Measurements from ENCODE around the gene BNIPL. TPM values are rescaled to one million over a fixed set of nuclear protein-coding genes. Genes with fewer than 3 reads are reported as not detected.
A peak's percentile ranks its signal among the peaks of the same experiment; 100 is the strongest.

BNIPL gene
- total and polyA plus RNA-seq, 2 of the 13 experiments (the other 11 are each of a cell fraction or from before 2014, with no cell fraction given) = 0.40 to 1.1 TPM

DNA sequence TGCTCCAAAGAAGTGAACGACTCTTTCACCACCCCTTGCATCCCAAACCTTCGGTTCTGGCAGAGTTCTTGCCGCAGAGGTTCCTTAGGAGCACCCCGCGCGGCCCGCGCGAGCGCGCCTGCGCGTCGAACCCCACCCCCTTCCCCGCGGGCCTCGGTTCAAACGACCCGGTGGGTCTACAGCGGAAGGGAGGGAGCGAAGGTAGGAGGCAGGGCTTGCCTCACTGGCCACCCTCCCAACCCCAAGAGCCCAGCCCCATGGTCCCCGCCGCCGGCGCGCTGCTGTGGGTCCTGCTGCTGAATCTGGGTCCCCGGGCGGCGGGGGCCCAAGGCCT lies 11.2 kb downstream of the BNIPL start, which contains the start of gene C1orf56 (continued):
- TF ChIP-seq CHCHD3 (CRISPR knock-in tag; IDR thresholded peaks at IDR 0.05) (no peak), BHLHE40 (IDR thresholded peaks at IDR 0.05; ENCODE audit: low read length) (no peak), ZNF564 (CRISPR knock-in tag; IDR thresholded peaks at IDR 0.05) (peak; percentile 71; the same call in 1 of the 2 replicates), SKI (IDR thresholded peaks at IDR 0.05; ENCODE audit: partially characterized antibody) (no peak), CEBPB (IDR thresholded peaks at IDR 0.05; ENCODE audit: borderline replicate concordance, low read depth, low read length) (no peak), HNRNPUL1 (IDR thresholded peaks at IDR 0.05; ENCODE audit: low read depth, low read length) (no peak), SIX4 (CRISPR knock-in tag; IDR thresholded peaks at IDR 0.05) (no peak), ZNF766 (CRISPR knock-in tag; IDR thresholded peaks at IDR 0.05; ENCODE audit: borderline replicate concordance) (no peak), CENPT (CRISPR knock-in tag; IDR thresholded peaks at IDR 0.05; ENCODE audit: low read depth) (no peak)
- TF ChIP-seq, protein P1, sequence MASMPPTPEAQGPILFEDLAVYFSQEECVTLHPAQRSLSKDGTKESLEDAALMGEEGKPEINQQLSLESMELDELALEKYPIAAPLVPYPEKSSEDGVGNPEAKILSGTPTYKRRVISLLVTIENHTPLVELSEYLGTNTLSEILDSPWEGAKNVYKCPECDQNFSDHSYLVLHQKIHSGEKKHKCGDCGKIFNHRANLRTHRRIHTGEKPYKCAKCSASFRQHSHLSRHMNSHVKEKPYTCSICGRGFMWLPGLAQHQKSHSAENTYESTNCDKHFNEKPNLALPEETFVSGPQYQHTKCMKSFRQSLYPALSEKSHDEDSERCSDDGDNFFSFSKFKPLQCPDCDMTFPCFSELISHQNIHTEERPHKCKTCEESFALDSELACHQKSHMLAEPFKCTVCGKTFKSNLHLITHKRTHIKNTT (CRISPR knock-in tag; IDR thresholded peaks at IDR 0.05) = no peak
- TF ChIP-seq, protein P2, sequence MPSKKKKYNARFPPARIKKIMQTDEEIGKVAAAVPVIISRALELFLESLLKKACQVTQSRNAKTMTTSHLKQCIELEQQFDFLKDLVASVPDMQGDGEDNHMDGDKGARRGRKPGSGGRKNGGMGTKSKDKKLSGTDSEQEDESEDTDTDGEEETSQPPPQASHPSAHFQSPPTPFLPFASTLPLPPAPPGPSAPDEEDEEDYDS (CRISPR knock-in tag; IDR thresholded peaks at IDR 0.05) = peak; percentile 18; the same call in 1 of the 2 replicates
- TF ChIP-seq, protein P3, sequence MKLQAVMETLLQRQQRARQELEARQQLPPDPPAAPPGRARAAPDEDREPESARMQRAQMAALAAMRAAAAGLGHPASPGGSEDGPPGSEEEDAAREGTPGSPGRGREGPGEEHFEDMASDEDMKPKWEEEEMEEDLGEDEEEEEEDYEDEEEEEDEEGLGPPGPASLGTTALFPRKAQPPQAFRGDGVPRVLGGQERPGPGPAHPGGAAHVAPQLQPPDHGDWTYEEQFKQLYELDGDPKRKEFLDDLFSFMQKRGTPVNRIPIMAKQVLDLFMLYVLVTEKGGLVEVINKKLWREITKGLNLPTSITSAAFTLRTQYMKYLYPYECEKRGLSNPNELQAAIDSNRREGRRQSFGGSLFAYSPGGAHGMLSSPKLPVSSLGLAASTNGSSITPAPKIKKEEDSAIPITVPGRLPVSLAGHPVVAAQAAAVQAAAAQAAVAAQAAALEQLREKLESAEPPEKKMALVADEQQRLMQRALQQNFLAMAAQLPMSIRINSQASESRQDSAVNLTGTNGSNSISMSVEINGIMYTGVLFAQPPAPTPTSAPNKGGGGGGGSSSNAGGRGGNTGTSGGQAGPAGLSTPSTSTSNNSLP (IDR thresholded peaks at IDR 0.05; ENCODE audit: low read depth, low read length) = no peak
- TF ChIP-seq, protein P4, sequence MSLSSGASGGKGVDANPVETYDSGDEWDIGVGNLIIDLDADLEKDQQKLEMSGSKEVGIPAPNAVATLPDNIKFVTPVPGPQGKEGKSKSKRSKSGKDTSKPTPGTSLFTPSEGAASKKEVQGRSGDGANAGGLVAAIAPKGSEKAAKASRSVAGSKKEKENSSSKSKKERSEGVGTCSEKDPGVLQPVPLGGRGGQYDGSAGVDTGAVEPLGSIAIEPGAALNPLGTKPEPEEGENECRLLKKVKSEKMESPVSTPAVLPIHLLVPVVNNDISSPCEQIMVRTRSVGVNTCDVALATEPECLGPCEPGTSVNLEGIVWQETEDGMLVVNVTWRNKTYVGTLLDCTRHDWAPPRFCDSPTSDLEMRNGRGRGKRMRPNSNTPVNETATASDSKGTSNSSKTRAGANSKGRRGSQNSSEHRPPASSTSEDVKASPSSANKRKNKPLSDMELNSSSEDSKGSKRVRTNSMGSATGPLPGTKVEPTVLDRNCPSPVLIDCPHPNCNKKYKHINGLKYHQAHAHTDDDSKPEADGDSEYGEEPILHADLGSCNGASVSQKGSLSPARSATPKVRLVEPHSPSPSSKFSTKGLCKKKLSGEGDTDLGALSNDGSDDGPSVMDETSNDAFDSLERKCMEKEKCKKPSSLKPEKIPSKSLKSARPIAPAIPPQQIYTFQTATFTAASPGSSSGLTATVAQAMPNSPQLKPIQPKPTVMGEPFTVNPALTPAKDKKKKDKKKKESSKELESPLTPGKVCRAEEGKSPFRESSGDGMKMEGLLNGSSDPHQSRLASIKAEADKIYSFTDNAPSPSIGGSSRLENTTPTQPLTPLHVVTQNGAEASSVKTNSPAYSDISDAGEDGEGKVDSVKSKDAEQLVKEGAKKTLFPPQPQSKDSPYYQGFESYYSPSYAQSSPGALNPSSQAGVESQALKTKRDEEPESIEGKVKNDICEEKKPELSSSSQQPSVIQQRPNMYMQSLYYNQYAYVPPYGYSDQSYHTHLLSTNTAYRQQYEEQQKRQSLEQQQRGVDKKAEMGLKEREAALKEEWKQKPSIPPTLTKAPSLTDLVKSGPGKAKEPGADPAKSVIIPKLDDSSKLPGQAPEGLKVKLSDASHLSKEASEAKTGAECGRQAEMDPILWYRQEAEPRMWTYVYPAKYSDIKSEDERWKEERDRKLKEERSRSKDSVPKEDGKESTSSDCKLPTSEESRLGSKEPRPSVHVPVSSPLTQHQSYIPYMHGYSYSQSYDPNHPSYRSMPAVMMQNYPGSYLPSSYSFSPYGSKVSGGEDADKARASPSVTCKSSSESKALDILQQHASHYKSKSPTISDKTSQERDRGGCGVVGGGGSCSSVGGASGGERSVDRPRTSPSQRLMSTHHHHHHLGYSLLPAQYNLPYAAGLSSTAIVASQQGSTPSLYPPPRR (CRISPR knock-in tag; IDR thresholded peaks at IDR 0.05; ENCODE audit: borderline replicate concordance) = no peak
- TF ChIP-seq, protein P5, sequence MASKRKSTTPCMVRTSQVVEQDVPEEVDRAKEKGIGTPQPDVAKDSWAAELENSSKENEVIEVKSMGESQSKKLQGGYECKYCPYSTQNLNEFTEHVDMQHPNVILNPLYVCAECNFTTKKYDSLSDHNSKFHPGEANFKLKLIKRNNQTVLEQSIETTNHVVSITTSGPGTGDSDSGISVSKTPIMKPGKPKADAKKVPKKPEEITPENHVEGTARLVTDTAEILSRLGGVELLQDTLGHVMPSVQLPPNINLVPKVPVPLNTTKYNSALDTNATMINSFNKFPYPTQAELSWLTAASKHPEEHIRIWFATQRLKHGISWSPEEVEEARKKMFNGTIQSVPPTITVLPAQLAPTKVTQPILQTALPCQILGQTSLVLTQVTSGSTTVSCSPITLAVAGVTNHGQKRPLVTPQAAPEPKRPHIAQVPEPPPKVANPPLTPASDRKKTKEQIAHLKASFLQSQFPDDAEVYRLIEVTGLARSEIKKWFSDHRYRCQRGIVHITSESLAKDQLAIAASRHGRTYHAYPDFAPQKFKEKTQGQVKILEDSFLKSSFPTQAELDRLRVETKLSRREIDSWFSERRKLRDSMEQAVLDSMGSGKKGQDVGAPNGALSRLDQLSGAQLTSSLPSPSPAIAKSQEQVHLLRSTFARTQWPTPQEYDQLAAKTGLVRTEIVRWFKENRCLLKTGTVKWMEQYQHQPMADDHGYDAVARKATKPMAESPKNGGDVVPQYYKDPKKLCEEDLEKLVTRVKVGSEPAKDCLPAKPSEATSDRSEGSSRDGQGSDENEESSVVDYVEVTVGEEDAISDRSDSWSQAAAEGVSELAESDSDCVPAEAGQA (IDR thresholded peaks at IDR 0.05; ENCODE audit: low read depth) = no peak
- TF ChIP-seq, protein P5 (CRISPR knock-in tag; IDR thresholded peaks at IDR 0.05; ENCODE audit: borderline replicate concordance) = no peak
- TF ChIP-seq, protein P6, sequence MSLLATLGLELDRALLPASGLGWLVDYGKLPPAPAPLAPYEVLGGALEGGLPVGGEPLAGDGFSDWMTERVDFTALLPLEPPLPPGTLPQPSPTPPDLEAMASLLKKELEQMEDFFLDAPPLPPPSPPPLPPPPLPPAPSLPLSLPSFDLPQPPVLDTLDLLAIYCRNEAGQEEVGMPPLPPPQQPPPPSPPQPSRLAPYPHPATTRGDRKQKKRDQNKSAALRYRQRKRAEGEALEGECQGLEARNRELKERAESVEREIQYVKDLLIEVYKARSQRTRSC (CRISPR knock-in tag; IDR thresholded peaks at IDR 0.05; ENCODE audit: low read depth) = no peak
